Vagina (tissue), 2 donors: Measurements from ENCODE around the gene LPP.

Source experiments
- CTCF ChIP-seq, 3 experiments: fragments of 450-650 bp in 2 of 3; fragments of 200-600 bp in 1 of 3; sonication (generic) in 1 of 3; IDR thresholded peaks; one replicate each; pipeline ENCODE4 v1.5.1; 2017 to 2019; ENCODE audit warnings: antibody characterized with exemption in 3 of 3, mild to moderate bottlenecking in 2 of 3, moderate library complexity in 2 of 3
- POLR2AphosphoS5 ChIP-seq, 2 donors: sonication (generic); formaldehyde crosslinking; IDR thresholded peaks; one replicate each; pipeline ENCODE4 v1.9.0; 2017; ENCODE audit warnings: antibody characterized with exemption in 2 of 2, mild to moderate bottlenecking in 2 of 2, low read depth in 1 of 2; ENCODE audit not compliant: insufficient read depth in 1 of 2

DNA sequence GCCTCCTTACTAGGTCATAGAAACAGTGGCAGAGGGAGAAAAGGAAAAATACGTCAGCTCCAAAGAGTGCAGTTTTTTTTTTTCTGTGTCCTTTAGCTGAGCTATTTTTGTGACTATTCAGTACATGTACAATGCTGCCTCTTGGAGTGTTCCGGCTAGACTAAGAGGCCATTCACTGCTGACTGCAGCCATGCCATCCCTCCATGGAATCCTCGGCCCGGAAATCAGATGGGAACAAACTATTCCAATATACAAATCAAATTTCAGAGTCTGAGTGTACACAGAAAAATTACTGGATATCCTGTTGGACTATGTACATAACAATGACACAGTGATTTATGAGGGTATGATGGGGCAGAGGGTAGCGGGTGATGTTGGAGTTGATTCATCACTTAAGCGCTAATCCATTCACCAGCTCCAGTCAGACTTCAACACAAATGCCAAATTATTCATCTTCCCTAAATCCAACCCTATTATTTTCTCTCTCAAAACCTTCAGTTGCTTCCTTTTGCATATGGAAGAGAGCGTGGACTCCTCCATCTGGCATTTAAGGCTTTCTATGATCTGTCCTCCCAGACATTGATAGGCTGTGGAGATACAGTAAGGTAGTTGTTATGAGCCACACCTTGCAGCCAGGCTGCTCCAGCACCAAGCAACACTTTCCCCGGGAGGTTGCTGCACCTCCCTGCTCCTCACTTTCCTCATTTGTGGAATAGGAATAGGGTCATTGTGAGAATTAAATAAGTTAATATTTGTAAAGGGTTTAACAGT is 109.1 kb downstream of the LPP start:
- TF ChIP-seq POLR2AphosphoS5 (IDR thresholded peaks at IDR 0.05; ENCODE audit: insufficient read depth in 1 of 2, low read depth in 1 of 2), result peak in 1 of 2 donors; percentile 68
- TF ChIP-seq CTCF (IDR thresholded peaks at IDR 0.05), result no peak
